GM12878 (cell line): ENCODE data around the gene LIN7C. TPM values are rescaled to one million over a fixed set of nuclear protein-coding genes. Genes with fewer than 3 reads are reported as not detected.

Experiments used
- ATAC-seq: fragments of 200-7000 bp; cut with Tn5 transposase; 3 replicates; pipeline ENCODE4 v1.9.1; 2020; ENCODE audit warnings: mild to moderate bottlenecking, moderate library complexity
- BruUV-seq: library from RNA; stranded (reverse); fragments of 400-500 nt; replicated peaks from 2 replicates; lab custom pipeline; 2021; lab: Mats Ljungman, UMichigan
- CTCF ChIA-PET: fragments of 300-600 bp; sonication (Branson Sonifier 250); formaldehyde crosslinking; extraction: SDS; loops from one replicate; lab custom pipeline; 2021; ENCODE audit warnings: inconsistent platforms; lab: Yijun Ruan, JAX
- POLR2A ChIA-PET: fragments of 350-600 bp; formaldehyde crosslinking; extraction: SDS; loops from one replicate; lab custom pipeline; 2021; ENCODE audit warnings: inconsistent platforms; lab: Charles Lee
- RAD21 ChIA-PET: fragments of 300-600 bp; sonication (Branson Sonifier 250); formaldehyde crosslinking; loops from one replicate; lab custom pipeline; 2023; ENCODE audit warnings: antibody characterized with exemption; ENCODE audit not compliant: unreplicated experiment; lab: Charles Lee
- SMC1A ChIA-PET: fragments of 300-600 bp; sonication (Branson Sonifier 250); formaldehyde crosslinking; loops from one replicate; lab custom pipeline; 2023; ENCODE audit not compliant: unreplicated experiment, uncharacterized antibody; lab: Charles Lee
- DNase-seq: peaks from one replicate; pipeline ENCODE4 v3.0.0-alpha.2; 2011; ENCODE audit warnings: low read depth, low spot score
- FAIRE-seq: peaks from 3 replicates; lab custom pipeline; 2011; peaks lifted over from hg19 to GRCh38; lab: Jason Lieb, UNC
- H2AFZ ChIP-seq: 2 replicates; pipeline ENCODE4 v1.6.0; 2011; ENCODE audit warnings: low read depth, low read length, control low read depth; ENCODE audit not compliant: control insufficient read depth
- H3K27ac ChIP-seq: 2 replicates; pipeline ENCODE4 v1.5.1; 2011; ENCODE audit warnings: control low read depth; ENCODE audit not compliant: control insufficient read depth, insufficient read depth
- H3K27me3 ChIP-seq, 2 experiments: replicated peaks in 1 of 2; 2 replicates each; pipeline versions ENCODE4 v1.6.0 to v1.6.1; 2011; ENCODE audit warnings: low read length in 1 of 2; ENCODE audit not compliant: control insufficient read depth in 2 of 2, insufficient read depth in 2 of 2
- H3K36me3 ChIP-seq, 2 experiments: 2 replicates each; pipeline ENCODE4 v1.5.1; 2011; ENCODE audit warnings: low read length in 1 of 2; ENCODE audit not compliant: control insufficient read depth in 2 of 2, insufficient read depth in 2 of 2
- H3K4me1 ChIP-seq: 2 replicates; pipeline ENCODE4 v1.6.1; 2011; ENCODE audit warnings: mild to moderate bottlenecking, low read length, moderate library complexity, mixed read lengths; ENCODE audit not compliant: control insufficient read depth, insufficient read depth
- H3K4me2 ChIP-seq: 2 replicates; pipeline ENCODE4 v1.6.0; 2011; ENCODE audit warnings: control low read depth; ENCODE audit not compliant: control insufficient read depth, insufficient read depth
- H3K4me3 ChIP-seq: fragments of 200-600 bp; sonication (generic); 2 replicates; pipeline ENCODE4 v1.5.1; 2016
- H3K79me2 ChIP-seq: 2 replicates; pipeline ENCODE4 v1.6.0; 2011; ENCODE audit warnings: low read length; ENCODE audit not compliant: control insufficient read depth, insufficient read depth
- H3K9ac ChIP-seq: 2 replicates; pipeline ENCODE4 v1.8.0; 2011; ENCODE audit warnings: low read length, control low read depth, mixed read lengths; ENCODE audit not compliant: control insufficient read depth, insufficient read depth
- H3K9me3 ChIP-seq: replicated peaks from 3 replicates; pipeline ENCODE4 v1.5.1; 2011; ENCODE audit warnings: mild to moderate bottlenecking, low read length; ENCODE audit not compliant: control insufficient read depth, insufficient read depth
- H4K20me1 ChIP-seq: 2 replicates; pipeline ENCODE4 v1.6.0; 2011; ENCODE audit not compliant: control insufficient read depth, insufficient read depth
- ATF2 ChIP-seq: IDR thresholded peaks from 2 replicates; pipeline ENCODE4 v1.6.1; 2012; ENCODE audit warnings: low read length, inconsistent platforms
- CHD1 ChIP-seq: IDR thresholded peaks from 2 replicates; pipeline ENCODE4 v1.6.1; 2012; ENCODE audit warnings: low read depth, low read length, improper control_type of control experiment
- CHD2 ChIP-seq: IDR thresholded peaks from 2 replicates; pipeline ENCODE4 v1.6.1; 2011; ENCODE audit warnings: low read depth, low read length, improper control_type of control experiment, borderline replicate concordance
- FOS ChIP-seq: IDR thresholded peaks from 3 replicates; pipeline ENCODE4 v1.6.1; 2011; ENCODE audit warnings: borderline replicate concordance; ENCODE audit not compliant: insufficient read length; ENCODE audit errors: extremely low read depth
- GABPA ChIP-seq: IDR thresholded peaks from 2 replicates; pipeline ENCODE4 v1.6.1; 2014; ENCODE audit warnings: antibody characterized with exemption, low read depth, mild to moderate bottlenecking, inconsistent platforms
- MTA2 ChIP-seq: fragments of 450-650 bp; IDR thresholded peaks from 2 replicates; pipeline ENCODE4 v1.6.1; 2016; ENCODE audit warnings: low read depth, mild to moderate bottlenecking, moderate library complexity
- NFYA ChIP-seq: IDR thresholded peaks from 2 replicates; pipeline ENCODE4 v1.6.1; 2011; ENCODE audit warnings: low read depth, mild to moderate bottlenecking, low read length, improper control_type of control experiment, borderline replicate concordance
- NR2C1 ChIP-seq: fragments of 450-650 bp; IDR thresholded peaks from 2 replicates; pipeline ENCODE4 v1.6.1; 2017; ENCODE audit warnings: antibody characterized with exemption, mild to moderate bottlenecking, moderate library complexity
- POU2F2 ChIP-seq: IDR thresholded peaks from 3 replicates; pipeline ENCODE4 v1.6.1; 2011; ENCODE audit warnings: low read depth, mild to moderate bottlenecking, low read length, borderline replicate concordance
- PRDM15 ChIP-seq: fragments of 450-650 bp; formaldehyde crosslinking; IDR thresholded peaks from 2 replicates; pipeline ENCODE4 v1.4.0; 2020; ENCODE audit warnings: mild to moderate bottlenecking, moderate library complexity
- SREBF2 ChIP-seq: IDR thresholded peaks from 2 replicates; pipeline ENCODE4 v1.6.1; 2012; ENCODE audit warnings: mild to moderate bottlenecking, low read length
- WGBS: methylation state at CpG from one replicate; pipeline ENCODE4 v1.1.6; 2016; ENCODE audit warnings: low lambda C conversion rate; ENCODE audit not compliant: insufficient replicate concordance, insufficient coverage; ENCODE audit errors: missing lambda C conversion rate; 5-methylcytosine and 5-hydroxymethylcytosine counted together
- in situ Hi-C: fragments of 300-500 bp; cut with MboI; formaldehyde crosslinking; loops from 9 replicates; pipeline ENCODE4 v1.14.3; 2018; ENCODE audit warnings: mixed read lengths
- intact Hi-C: fragments of 100-400 bp; cut with micrococcal nuclease; formaldehyde crosslinking; loops from one replicate; pipeline ENCODE4 v1.14.2; 2022; ENCODE audit not compliant: unreplicated experiment
- polyA plus RNA-seq, 11 experiments: library from polyadenylated mRNA; depleted of rRNA in 4 of 11; unstranded in 6 of 11; stranded (reverse) in 5 of 11; fragments of >200 nt; fragmentation: Nextera tagmentation in 4 of 11; fragmentation: Illumina TruSeq in 1 of 11; extraction: Ambion mirVana in 4 of 11; extraction: Trizol in 1 of 11; gene quantifications; 1 replicate in 1 of 11; 2 replicates in 10 of 11; pipeline versions ENCODE4 v1.2.1 to v1.2.3, GENCODE V29; 2011 to 2016; ENCODE audit warnings: inconsistent platforms in 2 of 11, missing spikeins in 2 of 11, low read depth in 1 of 11
- total RNA-seq, 4 experiments: library from RNA; depleted of rRNA in 3 of 4; stranded (reverse); fragments of >200 nt in 3 of 4; fragmentation: Illumina TruSeq in 1 of 4; extraction: Trizol in 1 of 4; gene quantifications; 2 replicates each; pipeline versions ENCODE4 v1.2.1 to v1.2.3, GENCODE V29; 2013 to 2021

Gene LIN7C
- total and polyA plus RNA-seq, 10 of the 15 experiments (the other 5 are each of a cell fraction or from before 2014, with no cell fraction given) = 6.0 to 23.7 (median 15.1) TPM

GRCh38 chr11:27535103-27535502 lies 28.5 kb upstream of the LIN7C start (continued):
- no peak for TF ChIP-seq PRDM15
- TF ChIP-seq NR2C1 = no peak
- TF ChIP-seq GABPA = no peak
- TF ChIP-seq MTA2 = no peak
- no peak for TF ChIP-seq CHD2
- no peak for TF ChIP-seq ATF2
- TF ChIP-seq, all 136 proteins: peak for 0

- no peaks in the 10 kb centered on the region for H3K36me3 ChIP-seq
- no peaks in the 10 kb centered on the region for H3K79me2 ChIP-seq
- DNase-seq = no peak
- ChIA-PET POLR2A (interaction anchor here (0.6 kb wide), 1 partner anchor 628 kb away, joined by 5 read pairs; no protein-coding TSS in a partner anchor), CTCF (interaction anchor here (0.6 kb wide), 1 partner anchor 11 kb away, joined by 3 read pairs; no protein-coding TSS in a partner anchor), SMC1A (interaction anchor here (0.7 to 1.7 kb wide), 3 partner anchors 12 to 104 kb away, joined by 3 to 5 read pairs (median 3); no protein-coding TSS in a partner anchor), RAD21 (no interaction called here)
- H3K9me3 ChIP-seq = no peaks in the 10 kb centered on the region
- no peak overlapping the region for H3K4me3 ChIP-seq
- no peak for FAIRE-seq
- intact Hi-C loops (no loop called here), in situ Hi-C loops (no loop called here)
- no peak for TF ChIP-seq FOS
- no peak for TF ChIP-seq NFYA
- TF ChIP-seq POU2F2 = no peak
- no peak for TF ChIP-seq CHD1
- no peak for TF ChIP-seq SREBF2
- H3K27me3 ChIP-seq = no peaks in the 10 kb centered on the region; a peak in 1 of 4 replicates
- H2AFZ ChIP-seq = no peak overlapping the region
- no peak for ATAC-seq
- H4K20me1 ChIP-seq = no peaks in the 10 kb centered on the region
- no peak overlapping the region for H3K27ac ChIP-seq
- BruUV-seq = no TSS peak
- no peaks in the 10 kb centered on the region for H3K4me1 ChIP-seq
- WGBS = 4% methylated on average over 4 of the region's 4 CpGs
- no peak overlapping the region for H3K4me2 ChIP-seq
- H3K9ac ChIP-seq = no peak overlapping the region
Observed at GRCh38 chr11:27532652-27533325, 26.2 kb upstream of the LIN7C start.
